K562 (cell line): ENCODE data around the gene IRF8.

Experiments
- CTCF ChIP-seq, 3 experiments: IDR thresholded peaks in 2 of 3; conservative IDR thresholded peaks in 1 of 3; 2 replicates each; pipeline ENCODE4 v1.5.1; 2011 to 2012; ENCODE audit warnings: low read length in 3 of 3, mild to moderate bottlenecking in 3 of 3, control low read depth in 2 of 3, improper control_type of control experiment in 1 of 3, inconsistent platforms in 1 of 3, low read depth in 1 of 3, mixed read lengths in 1 of 3, moderate library complexity in 1 of 3; ENCODE audit not compliant: insufficient read depth in 2 of 3
- GABPB1 ChIP-seq: sonication (generic); formaldehyde crosslinking; IDR thresholded peaks from 2 replicates; pipeline ENCODE4 v1.8.0; 2022; ENCODE audit warnings: mild to moderate bottlenecking, missing genetic modification reagents
- IRF9 ChIP-seq: fragments of 450-650 bp; IDR thresholded peaks from 2 replicates; pipeline ENCODE4 v1.6.1; 2016; ENCODE audit warnings: missing biosample characterization, missing genetic modification characterization
- MNT ChIP-seq, 2 experiments: fragments of 450-650 bp; conservative IDR thresholded peaks; 2 replicates each; pipeline ENCODE4 v1.6.1; 2017; ENCODE audit warnings: mild to moderate bottlenecking in 2 of 2, moderate library complexity in 2 of 2
- SIN3A ChIP-seq, 2 experiments: fragments of 150-350 bp in 1 of 2; IDR thresholded peaks; 2 replicates each; pipeline ENCODE4 v1.6.1; 2011 to 2016; ENCODE audit warnings: borderline replicate concordance in 2 of 2, low read depth in 2 of 2, low read length in 2 of 2, mild to moderate bottlenecking in 2 of 2, moderate library complexity in 2 of 2; ENCODE audit not compliant: control insufficient read depth in 1 of 2
- THAP7 ChIP-seq: fragments of 250-450 bp; sonication (Bioruptor Pico); IDR thresholded peaks from 2 replicates; pipeline ENCODE4 v1.5.0; 2021
- ZNF445 ChIP-seq: fragments of 250-450 bp; sonication (Bioruptor Pico); IDR thresholded peaks from 2 replicates; pipeline ENCODE4 v1.4.0; 2020; ENCODE audit warnings: low read depth, mild to moderate bottlenecking, moderate library complexity

GRCh38 chr16:85948138-85948509 lies 49.2 kb downstream of the IRF8 start:
- TF ChIP-seq THAP7, result no peak
- TF ChIP-seq CTCF (IDR thresholded peaks at IDR 0.05 in 2 of 3, conservative IDR thresholded peaks at IDR 0.05 in 1 of 3; ENCODE audit: insufficient read depth in 2 of 3, low read depth in 1 of 3, low read length in 3 of 3), result no peak
- TF ChIP-seq MNT (conservative IDR thresholded peaks at IDR 0.05), result no peak
- TF ChIP-seq IRF9, result no peak
- no peak for TF ChIP-seq GABPB1
- no peak for TF ChIP-seq ZNF445 (CRISPR knock-in tag)
- no peak for TF ChIP-seq SIN3A (IDR thresholded peaks at IDR 0.05; ENCODE audit: borderline replicate concordance in 2 of 2, control insufficient read depth in 1 of 2, low read depth in 2 of 2, low read length in 2 of 2)
